Fibroblast of skin of right biceps (primary cell): ENCODE data around the gene CAMTA1.
A peak's percentile ranks its signal among the peaks of the same experiment; 100 is the strongest.

Source experiments
- DNase-seq: peaks from one replicate; pipeline ENCODE4 v3.0.0-alpha.2; 2013

The CAMTA1 gene

GRCh38 chr1:7448986-7449385 is 663.7 kb downstream of the CAMTA1 start:
- no peak for DNase-seq

DNA sequence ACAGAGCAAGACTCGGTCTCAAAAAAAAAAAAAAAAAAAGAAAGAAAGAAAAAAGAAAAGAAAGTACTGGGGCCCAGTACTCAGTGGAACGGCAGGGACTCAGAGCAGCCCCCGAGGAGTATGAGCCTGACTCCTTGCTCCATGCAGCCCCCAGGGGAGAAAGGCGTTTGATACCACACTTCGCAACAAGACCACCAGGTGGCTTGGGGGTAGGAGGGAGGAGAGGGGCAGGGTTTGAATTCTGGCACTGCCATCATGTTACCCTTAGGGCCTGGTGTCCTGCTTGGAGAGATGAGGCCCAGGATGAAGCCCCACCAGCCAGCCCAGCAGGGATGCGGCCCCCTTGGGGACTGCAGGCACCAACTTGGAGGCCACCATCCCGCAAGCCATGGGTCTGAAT is 664.5 kb downstream of the CAMTA1 start:
- no peak for DNase-seq

DNA sequence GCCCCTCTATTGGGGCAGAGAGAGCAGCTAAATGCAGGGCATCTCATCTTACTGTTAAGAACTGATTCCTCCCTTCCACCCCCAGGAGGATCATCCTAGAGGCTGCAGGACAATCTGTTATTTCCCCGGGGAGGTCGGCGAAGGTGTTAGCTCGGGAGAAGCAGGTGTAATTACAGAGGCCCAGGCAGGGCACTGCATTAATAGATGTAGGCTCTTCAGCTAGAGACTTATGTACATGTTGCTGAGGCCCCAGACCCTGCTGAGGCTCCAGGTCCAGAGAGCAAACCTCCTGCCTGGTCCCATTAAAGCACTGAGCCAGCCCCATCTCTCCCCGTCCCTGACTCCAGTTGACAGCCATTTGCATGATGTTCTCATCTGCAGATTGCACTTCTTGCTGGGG is 665.6 kb downstream of the CAMTA1 start:
- DNase-seq = no peak

GRCh38 chr1:7453038-7453437 is 667.8 kb downstream of the CAMTA1 start:
- no peak for DNase-seq

- DNase-seq = peak; percentile 47
Observed at GRCh38 chr1:7454052-7454815, 669.0 kb downstream of the CAMTA1 start.

- DNase-seq = peak; percentile 30
Observed at GRCh38 chr1:7454895-7455784, 669.9 kb downstream of the CAMTA1 start.

DNA sequence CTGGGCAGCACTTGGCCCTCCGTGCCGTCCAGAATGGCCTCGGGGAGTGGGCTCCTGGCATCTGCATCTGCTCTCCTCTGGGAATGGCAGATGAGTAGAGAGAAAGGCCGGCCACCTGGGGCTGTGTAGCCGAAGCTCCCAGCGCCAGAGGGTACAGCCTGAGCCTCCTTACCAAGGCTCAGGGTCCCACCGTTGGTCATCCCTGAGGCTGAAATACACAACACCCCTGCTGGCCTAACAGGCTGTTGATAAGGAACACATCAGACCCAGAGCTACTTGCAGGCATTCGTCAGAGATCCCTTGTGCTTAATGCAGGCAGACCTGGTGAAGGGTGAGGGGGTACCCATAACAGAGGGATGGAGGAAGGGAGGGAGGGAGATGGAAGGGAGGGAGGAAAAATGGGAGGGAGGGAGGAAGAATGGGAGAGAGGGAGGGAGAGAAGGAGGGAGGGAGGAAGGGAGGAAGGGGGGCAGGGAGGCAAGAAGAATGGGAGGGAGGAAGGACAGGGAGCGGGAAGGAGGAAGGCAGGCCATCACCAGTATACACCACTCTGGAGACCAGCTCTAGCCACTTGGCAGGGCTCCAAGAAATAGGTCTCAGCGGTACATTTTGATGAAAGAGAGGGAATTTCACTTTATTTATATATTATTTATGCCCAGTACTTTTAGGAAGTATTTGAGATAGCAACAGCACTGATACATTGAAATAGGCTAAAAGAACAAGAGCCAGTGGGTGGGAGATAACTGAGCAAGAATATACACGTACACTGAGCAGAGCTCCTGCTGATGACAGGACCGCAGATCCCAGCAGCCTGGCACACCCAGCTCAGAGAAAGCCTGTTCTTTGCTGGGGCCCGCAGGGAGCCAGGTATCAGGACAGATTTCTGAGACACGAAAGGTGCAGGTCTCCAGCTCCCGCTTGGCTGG is 670.8 kb downstream of the CAMTA1 start:
- DNase-seq = no peak

DNA sequence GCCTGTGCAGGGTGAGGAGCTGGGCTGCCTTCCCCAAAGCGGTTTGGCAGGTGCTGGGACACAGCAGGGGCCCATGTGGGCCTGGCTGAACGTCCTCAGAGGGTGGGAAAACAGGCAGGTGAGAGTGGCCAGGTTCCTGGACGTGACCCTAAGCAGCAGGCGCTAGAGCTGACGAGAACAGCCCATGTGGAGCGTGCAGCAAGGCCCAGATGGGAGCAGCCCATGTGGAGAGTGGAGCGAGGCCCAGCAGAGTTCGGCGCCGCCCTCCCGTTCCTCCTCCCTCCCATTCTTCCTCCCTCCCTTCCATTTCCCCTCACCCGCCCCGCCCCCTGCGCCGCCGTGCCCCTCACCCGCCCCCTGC is 671.4 kb downstream of the CAMTA1 start:
- no peak for DNase-seq

GRCh38 chr1:7457811-7458210 is 672.6 kb downstream of the CAMTA1 start:
- DNase-seq = no peak

- no peak for DNase-seq
Observed at GRCh38 chr1:7458946-7459345, 673.7 kb downstream of the CAMTA1 start.

DNA sequence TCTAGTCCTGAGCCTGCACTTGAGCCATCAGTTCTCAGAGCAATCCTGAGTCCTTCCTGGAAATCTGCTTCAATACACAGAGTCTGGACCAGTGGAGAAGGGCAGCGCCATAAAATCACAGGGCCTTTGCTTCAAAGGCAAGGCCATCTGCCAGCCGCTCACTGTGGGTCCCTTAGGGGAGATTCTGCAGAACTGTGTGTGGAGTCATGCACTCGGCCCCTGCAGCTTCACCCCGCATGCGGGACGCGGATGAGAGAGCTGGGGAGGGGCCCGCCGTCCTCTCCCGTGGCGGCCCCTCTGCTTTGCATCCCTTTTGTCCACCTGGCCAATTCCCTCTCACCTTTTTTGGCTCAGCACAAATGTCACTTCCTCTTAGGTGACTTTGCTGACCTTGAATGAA is 674.7 kb downstream of the CAMTA1 start:
- DNase-seq = no peak

GRCh38 chr1:7460807-7461206 is 675.6 kb downstream of the CAMTA1 start:
- DNase-seq = no peak

DNA sequence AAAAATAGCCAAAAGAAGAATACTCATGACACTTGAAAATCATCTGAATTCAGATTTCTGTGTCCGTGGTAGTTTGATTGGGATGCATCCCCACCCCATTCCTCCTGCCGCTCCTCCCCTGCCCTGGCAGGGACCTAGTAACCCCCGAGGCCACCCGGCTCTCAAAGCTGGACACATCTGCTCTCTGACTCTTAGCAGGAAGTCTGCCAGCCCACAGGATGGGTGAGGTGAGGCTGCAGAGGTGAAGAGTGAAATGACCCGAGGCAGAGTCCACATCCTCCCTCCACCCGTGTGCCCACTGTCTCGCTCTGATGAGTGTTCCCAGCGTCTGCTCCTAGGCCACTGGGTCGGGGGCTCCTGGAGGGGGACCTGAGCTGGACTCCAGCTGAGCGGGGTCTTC is 677.4 kb downstream of the CAMTA1 start:
- no peak for DNase-seq

GRCh38 chr1:7463526-7463925 is 678.3 kb downstream of the CAMTA1 start:
- DNase-seq = no peak

DNA sequence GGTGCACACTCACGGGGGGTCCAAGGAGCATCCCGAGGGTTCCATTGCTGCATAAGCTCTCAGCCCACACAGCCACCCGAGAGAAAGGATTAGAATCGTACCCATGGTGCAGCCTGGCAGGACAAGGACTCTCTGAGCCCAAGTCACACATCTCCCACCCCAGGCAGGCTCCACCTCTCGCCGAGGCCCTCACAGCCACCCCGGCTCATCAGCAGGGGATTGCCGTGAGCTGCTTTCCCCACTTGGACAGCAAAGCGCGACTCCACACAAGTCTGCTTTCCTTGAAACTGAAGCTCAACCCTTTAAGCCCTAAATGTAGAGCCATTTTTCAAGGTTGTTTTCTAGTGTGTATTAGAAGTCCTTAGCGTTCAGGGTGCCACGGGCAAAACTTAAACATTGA is 679.5 kb downstream of the CAMTA1 start:
- no peak for DNase-seq

GRCh38 chr1:7467476-7468175 is 682.4 kb downstream of the CAMTA1 start:
- DNase-seq = no peak

GRCh38 chr1:7468248-7468647 is 683.0 kb downstream of the CAMTA1 start:
- DNase-seq = peak; percentile 22

DNA sequence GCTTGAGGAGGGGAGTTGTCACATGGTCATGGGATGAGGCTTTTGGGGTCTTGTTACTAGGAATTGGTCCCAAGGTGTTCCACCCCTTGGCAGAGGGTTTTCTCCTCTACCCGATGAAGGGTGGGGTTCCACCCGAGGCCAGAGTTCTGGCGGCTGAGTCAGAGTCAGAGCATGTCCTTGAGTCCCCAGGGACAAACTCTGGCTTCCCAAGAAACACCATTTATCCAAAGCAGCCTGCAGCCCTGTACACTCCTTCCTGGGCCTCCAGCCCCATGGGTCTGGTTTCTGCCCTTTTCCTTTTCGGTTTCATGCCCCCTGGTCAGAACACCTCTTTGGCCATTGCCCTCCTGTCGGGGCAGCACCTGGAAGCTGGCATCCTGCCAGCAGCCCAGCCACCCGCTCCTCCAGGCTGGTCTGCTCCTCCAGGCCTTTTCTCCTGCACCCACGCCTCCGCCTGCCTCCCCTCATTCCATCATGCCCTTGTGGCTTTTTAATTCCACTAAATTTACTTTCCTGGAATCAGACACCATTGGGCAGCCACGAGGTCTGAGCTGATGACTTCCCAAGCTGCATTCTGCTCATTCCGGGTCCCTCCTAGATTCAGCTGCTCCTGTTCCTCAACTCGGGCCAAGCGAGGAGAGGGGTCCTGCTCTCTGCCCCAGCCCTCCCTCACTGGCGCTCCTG is 684.1 kb downstream of the CAMTA1 start:
- DNase-seq = peak; percentile 88

DNA sequence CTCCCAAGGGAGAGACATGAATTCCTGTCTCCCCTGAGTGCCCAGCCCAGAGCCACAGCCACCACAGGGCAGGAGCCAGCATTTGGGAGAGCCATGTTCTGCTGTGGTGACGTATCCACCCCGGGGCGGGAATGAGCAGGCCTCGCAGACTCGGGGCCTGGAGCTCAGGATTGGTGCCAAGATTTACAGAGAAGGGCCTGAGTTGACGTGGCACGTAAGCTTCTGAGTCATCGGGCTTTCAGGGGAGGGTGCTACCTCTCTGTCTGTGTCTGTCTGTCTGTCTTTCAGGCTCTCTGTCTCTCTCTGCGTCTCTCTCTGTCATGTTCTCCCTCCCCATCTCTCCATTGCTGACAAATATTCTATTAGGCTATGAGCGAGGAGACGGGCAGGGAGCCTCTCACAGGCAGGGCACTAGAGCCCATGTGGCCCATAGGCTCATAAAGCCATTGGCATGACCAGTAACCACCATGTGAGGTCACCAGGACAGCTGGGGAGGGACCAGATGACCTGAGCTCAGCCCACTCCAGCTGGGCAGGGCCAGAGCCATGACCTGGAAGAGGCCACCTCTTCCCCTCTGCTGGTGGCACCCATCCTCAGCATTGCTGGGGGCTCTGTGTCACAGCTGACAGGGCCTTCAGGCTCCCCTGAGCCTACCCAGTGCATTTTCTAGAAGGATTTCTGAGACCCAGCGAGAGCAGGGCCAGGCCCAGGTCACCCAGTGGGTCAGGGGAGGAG is 685.8 kb downstream of the CAMTA1 start:
- DNase-seq = peak; percentile 99

GRCh38 chr1:7471836-7472235 is 686.6 kb downstream of the CAMTA1 start:
- DNase-seq = peak; percentile 94
